ENCODE data around the gene TMEM74B.

Gene TMEM74B

DNA sequence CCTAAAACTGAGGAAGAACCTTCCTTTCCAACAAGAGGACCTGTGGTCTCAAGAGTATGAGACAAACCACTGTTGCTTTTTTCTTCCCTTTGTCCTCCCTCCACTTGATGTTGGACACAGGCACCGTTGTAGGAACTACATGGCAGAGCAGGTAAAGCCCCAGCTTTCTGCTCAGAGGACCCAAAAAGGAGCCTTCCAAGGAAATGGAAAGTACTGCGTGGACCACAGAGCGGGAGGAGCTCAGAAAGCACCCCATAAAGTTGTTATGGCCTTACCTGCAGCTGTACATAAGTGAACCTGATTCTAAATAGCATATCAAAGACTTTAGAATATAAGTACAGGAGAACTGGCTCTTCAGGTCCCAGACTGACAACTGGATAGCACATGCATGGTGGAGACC lies 29.4 kb downstream of the TMEM74B start:
- H3K9me2 ChIP-seq (replicated peaks; ENCODE audit: insufficient read depth, low read length) = no peaks in the 10 kb centered on the region
- 0 out of 2 replicates have a peak, but pooled peaks cover 7% of the 10 kb centered on the region for H3K36me3 ChIP-seq (replicated peaks; ENCODE audit: insufficient read depth, low read length)
- TF ChIP-seq CTCF (IDR thresholded peaks at IDR 0.05; ENCODE audit: low read length) = no peak

DNA sequence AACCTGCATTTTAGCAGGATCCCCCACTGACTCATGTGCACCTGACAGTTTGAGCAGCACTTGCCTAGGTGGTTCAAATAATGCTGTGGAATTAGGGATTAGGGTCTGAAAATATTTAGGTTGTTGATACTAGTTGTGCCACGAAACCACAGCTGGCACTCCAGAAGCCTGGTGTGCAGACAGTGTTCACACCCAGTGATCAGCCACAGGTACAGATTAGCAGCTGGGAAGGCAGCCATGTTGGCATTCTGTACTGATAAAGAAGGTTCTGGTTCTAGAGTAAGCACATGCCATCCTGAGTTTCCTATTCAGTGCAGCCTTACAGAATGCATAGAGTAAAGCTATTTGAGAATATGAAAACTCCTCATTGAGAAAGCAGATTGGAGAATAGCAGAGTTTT lies 30.1 kb downstream of the TMEM74B start:
- Histone ChIP-seq H3F3A (ENCODE audit: insufficient read depth, low read length) (no peaks in the 10 kb centered on the region), H3K79me2 (ENCODE audit: low read length) (peaks cover 46% of the 10 kb centered on the region), H3K27ac (ENCODE audit: low read length) (no peak overlapping the region), H3K9me2 (replicated peaks; ENCODE audit: insufficient read depth, low read length) (no peaks in the 10 kb centered on the region), H3K27me3 (replicated peaks; ENCODE audit: insufficient read depth, low read length) (no peaks in the 10 kb centered on the region), H3K4me1 (ENCODE audit: low read length) (no peaks in the 10 kb centered on the region), H3K9me3 (replicated peaks; ENCODE audit: insufficient read depth, low read length) (no peaks in the 10 kb centered on the region), H3K4me3 (ENCODE audit: low read length) (no peak overlapping the region), H2AFZ (ENCODE audit: low read length) (no peak overlapping the region), H3K4me2 (ENCODE audit: low read depth, low read length) (no peak overlapping the region), H3K9ac (ENCODE audit: low read length) (no peak overlapping the region), H4K20me1 (ENCODE audit: insufficient read depth, low read length) (no peaks in the 10 kb centered on the region), H3K36me3 (replicated peaks; ENCODE audit: insufficient read depth, low read length) (0 out of 2 replicates have a peak, but pooled peaks cover 7% of the 10 kb centered on the region)
- TF ChIP-seq EZH2phosphoT487 (IDR thresholded peaks at IDR 0.05; ENCODE audit: low read length) (no peak), CTCF (IDR thresholded peaks at IDR 0.05; ENCODE audit: low read length) (no peak), EZH2 (optimal IDR thresholded peaks at IDR 0.05; ENCODE audit: low read depth, low read length) (no peak)
- no peak for DNase-seq

More for the DNA sequence above, 29.4 kb downstream of the TMEM74B start:
- no peak for DNase-seq
- Histone ChIP-seq H3K79me2 (ENCODE audit: low read length) (peaks cover 40% of the 10 kb centered on the region), H3K27me3 (replicated peaks; ENCODE audit: insufficient read depth, low read length) (no peaks in the 10 kb centered on the region), H3K9me3 (replicated peaks; ENCODE audit: insufficient read depth, low read length) (no peaks in the 10 kb centered on the region), H3K4me3 (ENCODE audit: low read length) (no peak overlapping the region), H3K4me2 (ENCODE audit: low read depth, low read length) (no peak overlapping the region), H3K27ac (ENCODE audit: low read length) (no peak overlapping the region), H3K4me1 (ENCODE audit: low read length) (no peaks in the 10 kb centered on the region), H2AFZ (ENCODE audit: low read length) (no peak overlapping the region), H3F3A (ENCODE audit: insufficient read depth, low read length) (no peaks in the 10 kb centered on the region), H4K20me1 (ENCODE audit: insufficient read depth, low read length) (no peaks in the 10 kb centered on the region), H3K9ac (ENCODE audit: low read length) (no peak overlapping the region)

DNA sequence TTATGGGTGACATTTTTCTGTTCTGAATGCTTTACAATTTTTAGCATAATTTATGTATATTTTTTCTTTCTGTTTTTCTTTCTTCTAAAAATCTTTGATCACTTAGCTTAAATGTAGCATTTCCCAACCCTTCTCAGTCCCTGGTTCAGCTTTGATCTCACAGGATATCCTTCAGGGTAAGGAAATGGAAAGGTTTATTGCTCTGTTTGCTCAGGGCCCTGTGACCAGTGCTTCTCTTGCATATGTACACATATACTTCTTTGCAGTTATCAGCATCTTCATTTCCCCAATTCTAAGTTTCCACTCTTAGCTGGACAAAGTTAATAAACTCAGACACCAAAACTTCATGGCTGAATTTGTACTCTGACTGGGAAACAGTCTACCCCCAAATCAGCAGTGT lies 30.6 kb downstream of the TMEM74B start:
- Histone ChIP-seq H3K9me2 (replicated peaks; ENCODE audit: insufficient read depth, low read length) (no peaks in the 10 kb centered on the region), H3K36me3 (replicated peaks; ENCODE audit: insufficient read depth, low read length) (0 out of 2 replicates have a peak, but pooled peaks cover 7% of the 10 kb centered on the region)

More for the DNA sequence above, 30.6 kb downstream of the TMEM74B start:
- no peak overlapping the region for H3K4me2 ChIP-seq (ENCODE audit: low read depth, low read length)
- TF ChIP-seq EZH2phosphoT487 (IDR thresholded peaks at IDR 0.05; ENCODE audit: low read length) (no peak), CTCF (IDR thresholded peaks at IDR 0.05; ENCODE audit: low read length) (no peak), EZH2 (optimal IDR thresholded peaks at IDR 0.05; ENCODE audit: low read depth, low read length) (no peak)
- no peaks in the 10 kb centered on the region for H3K27me3 ChIP-seq (replicated peaks; ENCODE audit: insufficient read depth, low read length)
- no peaks in the 10 kb centered on the region for H3F3A ChIP-seq (ENCODE audit: insufficient read depth, low read length)
- peaks cover 51% of the 10 kb centered on the region for H3K79me2 ChIP-seq (ENCODE audit: low read length)
- H3K4me1 ChIP-seq (ENCODE audit: low read length) = no peaks in the 10 kb centered on the region
- no peaks in the 10 kb centered on the region for H4K20me1 ChIP-seq (ENCODE audit: insufficient read depth, low read length)
- H3K9me3 ChIP-seq (replicated peaks; ENCODE audit: insufficient read depth, low read length) = no peaks in the 10 kb centered on the region
- no peak overlapping the region for H3K4me3 ChIP-seq (ENCODE audit: low read length)
- H3K27ac ChIP-seq (ENCODE audit: low read length) = no peak overlapping the region
- H3K9ac ChIP-seq (ENCODE audit: low read length) = no peak overlapping the region
- no peak overlapping the region for H2AFZ ChIP-seq (ENCODE audit: low read length)
- DNase-seq = no peak

Data from MM.1S (cell line).